Measurements from ENCODE around the gene MTMR3. TPM values are rescaled to one million over a fixed set of nuclear protein-coding genes. Genes with fewer than 3 reads are reported as not detected.

MTMR3 gene
- total RNA-seq (2022; extraction: Qiagen RNA extraction; ENCODE audit: low read depth) = 7.8 to 10.1 TPM (median 9.5 TPM) in 5 replicates

GRCh38 chr22:29883045-29883774 is at the start of gene MTMR3:
Gene MTMR3, plus strand, starts transcription at chr22:29883174. Its CDS starts 87,886 bp downstream, at chr22:29971060.

GRCh38 chr22:29837741-29838598 is 45.0 kb upstream of the MTMR3 start, which contains the start of gene ASCC2:
Gene ASCC2, minus strand, starts transcription at chr22:29838274. Its CDS starts 5,949 bp downstream, at chr22:29832325.

GRCh38 chr22:30079952-30080533 is 197.1 kb downstream of the MTMR3 start, which contains the start of gene HORMAD2:
Gene HORMAD2, plus strand, starts transcription at chr22:30080464. Its CDS starts 13,489 bp downstream, at chr22:30093953.

Other genes starting within 250 kb of the MTMR3 start
- 0.14 to 0.29 TPM (median 0.21 TPM) in 5 replicates for gene CABP7, start 163.2 kb upstream of the MTMR3 start, total RNA-seq (2022; extraction: Qiagen RNA extraction; ENCODE audit: low read depth)
- gene ZMAT5, start 116.2 kb upstream of the MTMR3 start, total RNA-seq (2022; extraction: Qiagen RNA extraction; ENCODE audit: low read depth) = 14.9 to 20.9 TPM (median 19.1 TPM) in 5 replicates
- 111 to 128 TPM (median 124 TPM) in 5 replicates for gene UQCR10, start 115.8 kb upstream of the MTMR3 start, total RNA-seq (2022; extraction: Qiagen RNA extraction; ENCODE audit: low read depth)
- gene ASCC2, start 44.9 kb upstream of the MTMR3 start, total RNA-seq (2022; extraction: Qiagen RNA extraction; ENCODE audit: low read depth) = 24.2 to 33.9 TPM (median 30.9 TPM) in 5 replicates
- not detected in 5 replicates for gene HORMAD2, start 197.3 kb downstream of the MTMR3 start, total RNA-seq (2022; extraction: Qiagen RNA extraction; ENCODE audit: low read depth)

All from A549 treated with RU486 at 1 μM for 4 hours (cell line).